ENCODE results near the gene PSMB2.

GRCh38 chr1:35577071-35577998 lies 64.0 kb downstream of the PSMB2 start:
- no peak for TF ChIP-seq CTCF (conservative IDR thresholded peaks at IDR 0.05; ENCODE audit: low read length)
- TF ChIP-seq EZH2phosphoT487 (IDR thresholded peaks at IDR 0.05; ENCODE audit: borderline replicate concordance, low read depth, low read length), result no peak
